T-helper 2 cell treated with Interferon-gamma antibody and Interleukin-4, amounts not matched to agents 100 ng/mL and 5 ng/mL, for 36 hours (primary cell): ENCODE measurements around the gene MAP2K4. TPM values are rescaled to one million over a fixed set of nuclear protein-coding genes. Genes with fewer than 3 reads are reported as not detected.

ENCODE experiments used
- intact Hi-C: fragments of 100-400 bp; cut with micrococcal nuclease; formaldehyde crosslinking; loops from one replicate; pipeline ENCODE4 v1.15.1; 2023
- total RNA-seq: library from RNA; stranded (reverse); gene quantifications from 2 replicates; pipeline ENCODE4 v1.2.3, GENCODE V29; 2022

The MAP2K4 gene
- total RNA-seq, 1 donor from 2014 or later, result 26.4 TPM

- intact Hi-C loops, result no loop called here
Measured at GRCh38 chr17:12085076-12085949, 64.6 kb downstream of the MAP2K4 start.

- intact Hi-C loops, result no loop called here
Measured at GRCh38 chr17:12088035-12088434, 67.4 kb downstream of the MAP2K4 start.

GRCh38 chr17:12089809-12090384, 69.2 kb downstream of the MAP2K4 start:
- intact Hi-C loops, result no loop called here

GRCh38 chr17:12094336-12094735, 73.7 kb downstream of the MAP2K4 start:
- intact Hi-C loops, result no loop called here

- intact Hi-C loops, result no loop called here
Measured at GRCh38 chr17:12095522-12095921, 74.8 kb downstream of the MAP2K4 start.

- intact Hi-C loops, result no loop called here
Measured at GRCh38 chr17:12097326-12097725, 76.6 kb downstream of the MAP2K4 start.

GRCh38 chr17:12098568-12098967, 77.9 kb downstream of the MAP2K4 start:
- intact Hi-C loops, result no loop called here

- intact Hi-C loops, result no loop called here
Measured at GRCh38 chr17:12099412-12099811, 78.7 kb downstream of the MAP2K4 start.

GRCh38 chr17:12104831-12105230, 84.2 kb downstream of the MAP2K4 start:
- intact Hi-C loops, result no loop called here

- intact Hi-C loops, result no loop called here
Measured at GRCh38 chr17:12107905-12108304, 87.2 kb downstream of the MAP2K4 start.

GRCh38 chr17:12110906-12111305, 90.2 kb downstream of the MAP2K4 start:
- intact Hi-C loops, result no loop called here

- intact Hi-C loops, result no loop called here
Measured at GRCh38 chr17:12113156-12113555, 92.5 kb downstream of the MAP2K4 start.

GRCh38 chr17:12114686-12115418, 94.2 kb downstream of the MAP2K4 start:
- intact Hi-C loops, result no loop called here

GRCh38 chr17:12116143-12116542, 95.5 kb downstream of the MAP2K4 start:
- intact Hi-C loops, result no loop called here

- intact Hi-C loops, result no loop called here
Measured at GRCh38 chr17:12118617-12119016, 97.9 kb downstream of the MAP2K4 start.

GRCh38 chr17:12122075-12122474, 101.4 kb downstream of the MAP2K4 start:
- intact Hi-C loops, result no loop called here

GRCh38 chr17:12127177-12127576, 106.5 kb downstream of the MAP2K4 start:
- intact Hi-C loops, result no loop called here

GRCh38 chr17:12127667-12128066, 107.0 kb downstream of the MAP2K4 start:
- intact Hi-C loops, result no loop called here

- intact Hi-C loops, result no loop called here
Measured at GRCh38 chr17:12128946-12129345, 108.3 kb downstream of the MAP2K4 start.

GRCh38 chr17:12133183-12133582, 112.5 kb downstream of the MAP2K4 start:
- intact Hi-C loops, result no loop called here

GRCh38 chr17:12134101-12134500, 113.4 kb downstream of the MAP2K4 start:
- intact Hi-C loops, result no loop called here

- intact Hi-C loops, result no loop called here
Measured at GRCh38 chr17:12134587-12134986, 113.9 kb downstream of the MAP2K4 start.
